SK-N-SH (cell line): ENCODE results near the gene NFAT5. TPM values are rescaled to one million over a fixed set of nuclear protein-coding genes. Genes with fewer than 3 reads are reported as not detected.
"Not testable (repeated sequence)": the region's sequence is repeated elsewhere in the genome, so short reads cannot be mapped to it uniquely, and the experiment has no call there.

Experiments
- CTCF ChIA-PET: fragments of 300-600, 350-600 bp; formaldehyde crosslinking; extraction: SDS; loops from one replicate; lab custom pipeline; 2021; lab: Yijun Ruan, JAX
- POLR2A ChIA-PET: fragments of 350-600 bp; sonication (Branson Sonifier 250); formaldehyde crosslinking; extraction: SDS; loops from one replicate; lab custom pipeline; 2020; ENCODE audit warnings: antibody characterized with exemption, inconsistent platforms; lab: Yijun Ruan, JAX
- DNase-seq: peaks from one replicate; pipeline ENCODE4 v3.0.0; 2012
- H2AFZ ChIP-seq: fragments of 200-600 bp; sonication (generic); 2 replicates; pipeline ENCODE4 v1.8.1; 2016; ENCODE audit warnings: antibody characterized with exemption, mild to moderate bottlenecking, low read depth
- H3F3A ChIP-seq: fragments of 200-600 bp; sonication (generic); replicated peaks from 2 replicates; pipeline ENCODE3; 2016; ENCODE audit warnings: antibody characterized with exemption, mild to moderate bottlenecking; ENCODE audit not compliant: insufficient read depth
- H3K27ac ChIP-seq, 2 experiments: fragments of 200-500 bp in 1 of 2; fragments of 200-600 bp in 1 of 2; sonication (Bioruptor generic) in 1 of 2; sonication (generic), shearing (Covaris generic) in 1 of 2; 2 replicates each; pipeline versions ENCODE4 v1.5.1 to v1.6.1; 2014 to 2016; ENCODE audit warnings: low read depth in 2 of 2, inconsistent platforms in 1 of 2, low read length in 1 of 2, mild to moderate bottlenecking in 1 of 2, mixed read lengths in 1 of 2
- H3K27me3 ChIP-seq: fragments of 200-600 bp; sonication (generic), shearing (Covaris generic); 2 replicates; pipeline ENCODE4 v1.6.1; 2016; ENCODE audit warnings: mixed run types; ENCODE audit not compliant: insufficient read depth
- H3K36me3 ChIP-seq, 2 experiments: fragments of 200-500 bp in 1 of 2; fragments of 200-600 bp in 1 of 2; sonication (Bioruptor generic) in 1 of 2; sonication (generic) in 1 of 2; replicated peaks in 1 of 2; 2 replicates each; pipeline versions ENCODE3 to v1.5.1; 2014 to 2016; ENCODE audit warnings: low read length in 1 of 2, mild to moderate bottlenecking in 1 of 2; ENCODE audit not compliant: insufficient read depth in 2 of 2, control insufficient read depth in 1 of 2
- H3K4me1 ChIP-seq, 2 experiments: fragments of 200-500 bp in 1 of 2; fragments of 200-600 bp in 1 of 2; sonication (Bioruptor generic) in 1 of 2; sonication (generic), shearing (Covaris generic) in 1 of 2; 2 replicates each; pipeline versions ENCODE4 v1.5.1 to v1.6.1; 2014 to 2016; ENCODE audit warnings: low read depth in 1 of 2, low read length in 1 of 2, mixed run types in 1 of 2; ENCODE audit not compliant: insufficient read depth in 2 of 2, control insufficient read depth in 1 of 2
- H3K4me2 ChIP-seq: fragments of 200-600 bp; sonication (generic), shearing (Covaris generic); 2 replicates; pipeline ENCODE4 v1.6.1; 2017; ENCODE audit warnings: mixed run types
- H3K4me3 ChIP-seq, 2 experiments: fragments of 200-500 bp in 1 of 2; fragments of 200-600 bp in 1 of 2; sonication (Bioruptor generic) in 1 of 2; sonication (generic), shearing (Covaris generic) in 1 of 2; 2 replicates each; pipeline versions ENCODE4 v1.5.1 to v1.8.1; 2014 to 2016; ENCODE audit warnings: low read depth in 2 of 2, inconsistent platforms in 1 of 2, low read length in 1 of 2, mild to moderate bottlenecking in 1 of 2, mixed read lengths in 1 of 2, moderate library complexity in 1 of 2
- H3K79me2 ChIP-seq: fragments of 200-600 bp; sonication (generic); 2 replicates; pipeline ENCODE4 v1.8.1; 2017; ENCODE audit warnings: mild to moderate bottlenecking; ENCODE audit not compliant: insufficient read depth
- H3K9ac ChIP-seq: fragments of 200-600 bp; sonication (generic); 2 replicates; pipeline ENCODE4 v1.6.1; 2017; ENCODE audit warnings: mixed run types
- H3K9me2 ChIP-seq: fragments of 200-600 bp; sonication (generic); 2 replicates; pipeline ENCODE4 v1.6.1; 2017; ENCODE audit warnings: mixed run types
- H3K9me3 ChIP-seq: fragments of 200-600 bp; sonication (generic); 2 replicates; pipeline ENCODE4 v1.6.1; 2017; ENCODE audit warnings: mixed run types, mild to moderate bottlenecking, moderate library complexity
- H4K20me1 ChIP-seq: fragments of 200-600 bp; sonication (generic); 2 replicates; pipeline ENCODE4 v1.6.1; 2017; ENCODE audit warnings: mild to moderate bottlenecking, mixed run types; ENCODE audit not compliant: insufficient read depth
- CHD2 ChIP-seq: fragments of 150-350 bp; IDR thresholded peaks from 2 replicates; pipeline ENCODE4 v1.6.1; 2018; ENCODE audit warnings: low read length; ENCODE audit not compliant: partially characterized antibody
- EP300 ChIP-seq, 2 experiments: IDR thresholded peaks; 2 replicates each; pipeline versions ENCODE4 v1.4.0 to v1.6.1; 2012; ENCODE audit warnings: borderline replicate concordance in 1 of 2, low read depth in 1 of 2, low read length in 1 of 2
- EZH2phosphoT487 ChIP-seq: fragments of 200-600 bp; sonication (generic); IDR thresholded peaks from 2 replicates; pipeline ENCODE4 v1.6.1; 2017; ENCODE audit warnings: low read depth, mixed run types, mild to moderate bottlenecking, antibody characterized with exemption, moderate library complexity, borderline replicate concordance
- FOXJ3 ChIP-seq: sonication (generic); formaldehyde crosslinking; IDR thresholded peaks from 2 replicates; pipeline ENCODE4 v1.5.1; 2020; ENCODE audit warnings: mild to moderate bottlenecking, missing genetic modification reagents
- FOXM1 ChIP-seq: IDR thresholded peaks from 2 replicates; pipeline ENCODE4 v1.4.0; 2012; ENCODE audit warnings: low read depth, mild to moderate bottlenecking
- GABPA ChIP-seq: IDR thresholded peaks from 2 replicates; pipeline ENCODE4 v1.4.0; 2012; ENCODE audit warnings: low read depth, mild to moderate bottlenecking
- MEF2A ChIP-seq: IDR thresholded peaks from 2 replicates; pipeline ENCODE4 v1.4.0; 2012; ENCODE audit warnings: low read depth, borderline replicate concordance
- MXI1 ChIP-seq: IDR thresholded peaks from 2 replicates; pipeline ENCODE4 v1.6.1; 2012; ENCODE audit warnings: mild to moderate bottlenecking, low read depth, low read length, improper control_type of control experiment
- POLR2AphosphoS5 ChIP-seq: IDR thresholded peaks from 2 replicates; pipeline ENCODE4 v1.6.1; 2012; ENCODE audit warnings: low read depth, low read length
- RAD21 ChIP-seq: IDR thresholded peaks from 2 replicates; pipeline ENCODE4 v1.6.1; 2012; ENCODE audit warnings: mild to moderate bottlenecking, low read length
- RFX5 ChIP-seq: IDR thresholded peaks from 2 replicates; pipeline ENCODE4 v1.6.1; 2012; ENCODE audit warnings: mild to moderate bottlenecking, improper control_type of control experiment, low read length
- RXRA ChIP-seq: IDR thresholded peaks from 2 replicates; pipeline ENCODE4 v1.4.0; 2012; ENCODE audit warnings: low read depth, mild to moderate bottlenecking, borderline replicate concordance
- TEAD4 ChIP-seq: IDR thresholded peaks from 2 replicates; pipeline ENCODE4 v1.4.0; 2012; ENCODE audit warnings: mild to moderate bottlenecking, borderline replicate concordance; ENCODE audit not compliant: insufficient read depth
- WGBS: methylation state at CpG from one replicate; pipeline ENCODE4 v1.1.6; 2017; ENCODE audit warnings: low lambda C conversion rate; 5-methylcytosine and 5-hydroxymethylcytosine counted together
- polyA plus RNA-seq, 3 experiments: library from polyadenylated mRNA; depleted of rRNA; stranded (reverse); fragments of >200 nt; gene quantifications; 2 replicates each; pipeline ENCODE4 v1.2.3, GENCODE V29; 2012
- TF ChIP-seq, protein P1 (sequence below): IDR thresholded peaks from 2 replicates; pipeline ENCODE4 v1.4.0; 2012; ENCODE audit warnings: low read depth, borderline replicate concordance
- TF ChIP-seq, protein P2 (sequence below): IDR thresholded peaks from 2 replicates; pipeline ENCODE4; 2012
- TF ChIP-seq, protein P3 (sequence below): IDR thresholded peaks from 2 replicates; pipeline ENCODE4 v1.4.0; 2012; ENCODE audit warnings: low read depth, borderline replicate concordance

Gene NFAT5
- polyA plus RNA-seq, 1 of the 3 experiments (the other 2 are of a cell fraction) = 7.2 TPM

DNA sequence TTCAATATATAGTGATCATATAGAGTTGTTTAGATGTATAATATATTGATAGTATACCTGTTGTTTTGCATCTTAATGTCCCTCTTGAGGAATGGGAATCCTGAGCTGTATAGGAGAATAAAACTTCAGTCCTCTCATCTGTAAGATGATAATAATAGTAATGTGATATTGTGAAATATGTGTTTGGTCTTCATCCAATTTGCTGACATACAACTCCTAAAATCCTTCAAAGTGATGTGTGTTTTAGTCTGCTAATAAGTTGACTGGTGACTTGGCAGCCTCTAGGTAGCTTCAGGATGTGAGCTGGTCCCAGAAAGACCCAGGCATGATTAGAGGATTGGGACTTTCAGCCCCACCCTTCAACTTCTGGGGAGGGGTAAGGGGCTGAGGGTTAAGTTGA lies 22.8 kb upstream of the NFAT5 start:
- CTCF ChIA-PET = interaction anchor here (1.1 kb wide), 1 partner anchor 147 kb away, joined by 3 read pairs; no protein-coding TSS in a partner anchor
- TF ChIP-seq, protein P1, sequence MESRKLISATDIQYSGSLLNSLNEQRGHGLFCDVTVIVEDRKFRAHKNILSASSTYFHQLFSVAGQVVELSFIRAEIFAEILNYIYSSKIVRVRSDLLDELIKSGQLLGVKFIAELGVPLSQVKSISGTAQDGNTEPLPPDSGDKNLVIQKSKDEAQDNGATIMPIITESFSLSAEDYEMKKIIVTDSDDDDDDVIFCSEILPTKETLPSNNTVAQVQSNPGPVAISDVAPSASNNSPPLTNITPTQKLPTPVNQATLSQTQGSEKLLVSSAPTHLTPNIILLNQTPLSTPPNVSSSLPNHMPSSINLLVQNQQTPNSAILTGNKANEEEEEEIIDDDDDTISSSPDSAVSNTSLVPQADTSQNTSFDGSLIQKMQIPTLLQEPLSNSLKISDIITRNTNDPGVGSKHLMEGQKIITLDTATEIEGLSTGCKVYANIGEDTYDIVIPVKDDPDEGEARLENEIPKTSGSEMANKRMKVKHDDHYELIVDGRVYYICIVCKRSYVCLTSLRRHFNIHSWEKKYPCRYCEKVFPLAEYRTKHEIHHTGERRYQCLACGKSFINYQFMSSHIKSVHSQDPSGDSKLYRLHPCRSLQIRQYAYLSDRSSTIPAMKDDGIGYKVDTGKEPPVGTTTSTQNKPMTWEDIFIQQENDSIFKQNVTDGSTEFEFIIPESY = no peak
- TF ChIP-seq RXRA (no peak), GABPA (no peak), MEF2A (no peak), CHD2 (no peak), RFX5 (no peak)
- TF ChIP-seq, protein P2, sequence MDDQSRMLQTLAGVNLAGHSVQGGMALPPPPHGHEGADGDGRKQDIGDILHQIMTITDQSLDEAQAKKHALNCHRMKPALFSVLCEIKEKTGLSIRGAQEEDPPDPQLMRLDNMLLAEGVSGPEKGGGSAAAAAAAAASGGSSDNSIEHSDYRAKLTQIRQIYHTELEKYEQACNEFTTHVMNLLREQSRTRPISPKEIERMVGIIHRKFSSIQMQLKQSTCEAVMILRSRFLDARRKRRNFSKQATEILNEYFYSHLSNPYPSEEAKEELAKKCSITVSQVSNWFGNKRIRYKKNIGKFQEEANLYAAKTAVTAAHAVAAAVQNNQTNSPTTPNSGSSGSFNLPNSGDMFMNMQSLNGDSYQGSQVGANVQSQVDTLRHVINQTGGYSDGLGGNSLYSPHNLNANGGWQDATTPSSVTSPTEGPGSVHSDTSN = peak; percentile 29; the same call in 1 of the 2 replicates
- TF ChIP-seq, protein P3, sequence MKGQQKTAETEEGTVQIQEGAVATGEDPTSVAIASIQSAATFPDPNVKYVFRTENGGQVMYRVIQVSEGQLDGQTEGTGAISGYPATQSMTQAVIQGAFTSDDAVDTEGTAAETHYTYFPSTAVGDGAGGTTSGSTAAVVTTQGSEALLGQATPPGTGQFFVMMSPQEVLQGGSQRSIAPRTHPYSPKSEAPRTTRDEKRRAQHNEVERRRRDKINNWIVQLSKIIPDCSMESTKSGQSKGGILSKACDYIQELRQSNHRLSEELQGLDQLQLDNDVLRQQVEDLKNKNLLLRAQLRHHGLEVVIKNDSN = no peak

DNA sequence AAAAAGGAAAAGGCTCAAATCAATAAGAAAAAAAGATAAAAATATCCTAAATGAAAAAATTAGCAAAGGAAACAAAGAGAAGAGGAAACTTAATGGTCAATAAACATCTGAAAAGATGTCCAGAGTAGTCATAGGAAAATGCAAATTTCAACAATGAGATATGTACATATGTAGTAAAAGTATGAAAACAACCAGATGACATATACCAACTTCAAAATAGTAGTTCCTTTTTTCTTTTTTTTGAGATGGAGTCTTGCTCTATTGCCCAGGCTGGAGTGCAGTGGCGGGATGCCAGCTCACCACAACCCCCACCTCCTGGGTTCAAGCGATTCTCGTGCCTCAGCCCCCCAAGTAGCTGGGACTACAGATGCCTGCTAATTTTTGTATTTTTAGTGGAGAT lies 21.7 kb upstream of the NFAT5 start:
- peaks cover 2% of the 10 kb centered on the region for H3F3A ChIP-seq
- H4K20me1 ChIP-seq = no peaks in the 10 kb centered on the region
- no peaks in the 10 kb centered on the region for H3K9me2 ChIP-seq
- no peak overlapping the region for H3K9ac ChIP-seq
- H3K9me3 ChIP-seq = no peaks in the 10 kb centered on the region
- TF ChIP-seq POLR2AphosphoS5 (no peak), GABPA (no peak), MXI1 (no peak), TEAD4 (no peak), FOXM1 (no peak), FOXJ3 (CRISPR knock-in tag) (no peak), RAD21 (no peak), EP300 (IDR thresholded peaks at IDR 0.05; ENCODE audit: borderline replicate concordance in 1 of 2, low read depth in 1 of 2, low read length in 1 of 2) (no peak), EZH2phosphoT487 (no peak)
- TF ChIP-seq, protein P1 = no peak
- no peaks in the 10 kb centered on the region for H3K79me2 ChIP-seq
- H2AFZ ChIP-seq = no peak overlapping the region
- ChIA-PET POLR2A (no interaction called here), CTCF (interaction anchor here (1.1 kb wide), 1 partner anchor 148 kb away, joined by 3 read pairs; no protein-coding TSS in a partner anchor)
- H3K4me2 ChIP-seq = no peak overlapping the region
- 90% methylated on average over 3 of the region's 3 CpGs for WGBS
- no peak overlapping the region for H3K27ac ChIP-seq
- H3K27me3 ChIP-seq = no peaks in the 10 kb centered on the region
- no peak for DNase-seq
- no peak overlapping the region for H3K4me3 ChIP-seq
- H3K4me1 ChIP-seq = no peaks in the 10 kb centered on the region
- no peaks in the 10 kb centered on the region for H3K36me3 ChIP-seq

More for the DNA sequence above, 22.8 kb upstream of the NFAT5 start:
- Histone ChIP-seq H3K9me3 (no peaks in the 10 kb centered on the region), H3K4me2 (no peak overlapping the region), H4K20me1 (no peaks in the 10 kb centered on the region), H3K4me3 (no peak overlapping the region), H3K9me2 (no peaks in the 10 kb centered on the region), H3K36me3 (no peaks in the 10 kb centered on the region), H3K9ac (no peak overlapping the region), H2AFZ (no peak overlapping the region), H3K27me3 (no peaks in the 10 kb centered on the region), H3F3A (peaks cover 6% of the 10 kb centered on the region), H3K4me1 (no peaks in the 10 kb centered on the region), H3K27ac (no peak overlapping the region), H3K79me2 (no peaks in the 10 kb centered on the region)
- no peak for DNase-seq
- POLR2A ChIA-PET = no interaction called here

DNA sequence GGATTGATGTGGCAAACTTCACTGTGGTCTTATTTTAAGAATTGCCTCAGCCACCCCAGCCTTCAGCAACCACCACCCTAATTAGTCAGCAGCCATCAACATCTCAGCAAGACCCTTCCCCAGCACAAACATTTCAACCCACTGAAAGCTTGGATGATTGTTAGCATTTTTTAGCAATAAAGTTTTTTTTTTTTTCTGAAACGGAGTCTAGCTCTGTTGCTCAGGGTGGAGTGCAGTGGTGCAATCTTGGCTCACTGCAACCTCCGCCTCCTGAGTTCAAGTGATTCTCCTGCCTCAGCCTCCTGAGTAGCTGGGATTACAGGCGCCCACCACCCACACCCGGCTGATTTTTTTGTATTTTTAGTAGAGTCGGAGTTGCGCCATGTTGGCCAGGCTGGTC lies 19.1 kb upstream of the NFAT5 start:
- H2AFZ ChIP-seq, H3K4me1 ChIP-seq, H3K79me2 ChIP-seq, H3K4me2 ChIP-seq, H3F3A ChIP-seq, DNase-seq, POLR2A ChIA-PET, H3K4me3 ChIP-seq, H3K27me3 ChIP-seq, H3K9ac ChIP-seq, H4K20me1 ChIP-seq, H3K9me3 ChIP-seq, H3K27ac ChIP-seq, H3K36me3 ChIP-seq, CTCF ChIA-PET, H3K9me2 ChIP-seq: not testable (repeated sequence)
- WGBS = 97% methylated on average over 6 of the region's 6 CpGs
